ENCODE data around the gene CAPN2. TPM values are rescaled to one million over a fixed set of nuclear protein-coding genes. Genes with fewer than 3 reads are reported as not detected.

The CAPN2 gene
- total RNA-seq, 4 donors from 2014 or later: 160 to 207 (median 177) TPM

- Histone ChIP-seq H3K36me3 (peaks cover 2 to 98% (median 6%) of the 10 kb centered on the region in 3 donors), H3K27me3 (no peaks in the 10 kb centered on the region), H3K4me1 (peaks cover 0 to 9% (median 0%) of the 10 kb centered on the region in 4 donors), H3K9me3 (no peaks in the 10 kb centered on the region), H3K27ac (no peak overlapping the region), H3K4me3 (no peak overlapping the region)
- DNase-seq (ENCODE audit: low spot score in 2 of 2): no peak
- no peak for TF ChIP-seq POLR2A (IDR thresholded peaks at IDR 0.05)
- no peak for TF ChIP-seq CTCF (IDR thresholded peaks at IDR 0.05)
- TF ChIP-seq EP300 (IDR thresholded peaks at IDR 0.05): no peak
- 93 to 95% methylated on average over 9 of the region's 9 CpGs for WGBS, 2 donors
Measured at GRCh38 chr1:223758734-223759133, 46.4 kb downstream of the CAPN2 start.

- WGBS, 2 donors: 86 to 91% methylated on average over 13 of the region's 13 CpGs
- TF ChIP-seq POLR2A (IDR thresholded peaks at IDR 0.05) (no peak), EP300 (IDR thresholded peaks at IDR 0.05) (no peak), CTCF (IDR thresholded peaks at IDR 0.05) (no peak)
- H3K4me1 ChIP-seq: peaks cover 0 to 9% (median 0%) of the 10 kb centered on the region in 4 donors
- no peak overlapping the region for H3K4me3 ChIP-seq
- H3K27me3 ChIP-seq: no peaks in the 10 kb centered on the region
- H3K9me3 ChIP-seq: no peaks in the 10 kb centered on the region
- no peak overlapping the region for H3K27ac ChIP-seq
- peaks cover 2 to 98% (median 6%) of the 10 kb centered on the region in 3 donors for H3K36me3 ChIP-seq
- DNase-seq (ENCODE audit: low spot score in 2 of 2): no peak
Measured at GRCh38 chr1:223759273-223759672, 46.9 kb downstream of the CAPN2 start.

- TF ChIP-seq POLR2A (IDR thresholded peaks at IDR 0.05) (no peak), CTCF (IDR thresholded peaks at IDR 0.05) (no peak), EP300 (IDR thresholded peaks at IDR 0.05) (no peak)
- H3K9me3 ChIP-seq: no peaks in the 10 kb centered on the region
- H3K36me3 ChIP-seq: peaks cover 2 to 98% (median 6%) of the 10 kb centered on the region in 3 donors
- peaks cover 0 to 22% (median 4%) of the 10 kb centered on the region in 4 donors for H3K4me1 ChIP-seq
- WGBS, 2 donors: 65 to 77% methylated on average over 6 of the region's 6 CpGs
- H3K27ac ChIP-seq: no peak overlapping the region
- no peak overlapping the region for H3K4me3 ChIP-seq
- no peaks in the 10 kb centered on the region for H3K27me3 ChIP-seq
- DNase-seq (ENCODE audit: low spot score in 2 of 2): no peak
Measured at GRCh38 chr1:223760833-223761232, 48.5 kb downstream of the CAPN2 start.

GRCh38 chr1:223761411-223761810 is 49.1 kb downstream of the CAPN2 start:
- Histone ChIP-seq H3K36me3 (peaks cover 2 to 98% (median 6%) of the 10 kb centered on the region in 3 donors), H3K27ac (no peak overlapping the region), H3K4me1 (peaks cover 0 to 17% (median 4%) of the 10 kb centered on the region in 4 donors), H3K9me3 (no peaks in the 10 kb centered on the region), H3K27me3 (no peaks in the 10 kb centered on the region), H3K4me3 (no peak overlapping the region)
- 73 to 82% methylated on average over 7 of the region's 7 CpGs for WGBS, 2 donors
- TF ChIP-seq EP300 (IDR thresholded peaks at IDR 0.05): no peak
- no peak for TF ChIP-seq CTCF (IDR thresholded peaks at IDR 0.05)
- TF ChIP-seq POLR2A (IDR thresholded peaks at IDR 0.05): no peak
- DNase-seq (ENCODE audit: low spot score in 2 of 2): no peak

- Histone ChIP-seq H3K27ac (no peak overlapping the region), H3K9me3 (no peaks in the 10 kb centered on the region), H3K27me3 (no peaks in the 10 kb centered on the region), H3K36me3 (peaks cover 2 to 86% (median 6%) of the 10 kb centered on the region in 3 donors), H3K4me3 (no peak overlapping the region), H3K4me1 (peaks cover 0 to 17% (median 4%) of the 10 kb centered on the region in 4 donors)
- TF ChIP-seq CTCF (IDR thresholded peaks at IDR 0.05) (no peak), POLR2A (IDR thresholded peaks at IDR 0.05) (no peak), EP300 (IDR thresholded peaks at IDR 0.05) (no peak)
- no peak for DNase-seq (ENCODE audit: low spot score in 2 of 2)
- 92 to 96% methylated on average over 5 of the region's 5 CpGs for WGBS, 2 donors
Measured at GRCh38 chr1:223763251-223763650, 50.9 kb downstream of the CAPN2 start.
